Fibroblast of skin of scalp (primary cell): ENCODE results near the gene APOL3.
A peak's percentile ranks its signal among the peaks of the same experiment; 100 is the strongest.
"Not testable (repeated sequence)": the region's sequence is repeated elsewhere in the genome, so short reads cannot be mapped to it uniquely, and the experiment has no call there.

Experiments
- DNase-seq: peaks from one replicate; pipeline ENCODE4 v3.0.0-alpha.2; 2013

The APOL3 gene

GRCh38 chr22:36156515-36157419 lies 3.8 kb downstream of the APOL3 start:
- DNase-seq: peak; percentile 71

- DNase-seq: no peak
Observed at GRCh38 chr22:36156119-36156514, 4.4 kb downstream of the APOL3 start.

DNA sequence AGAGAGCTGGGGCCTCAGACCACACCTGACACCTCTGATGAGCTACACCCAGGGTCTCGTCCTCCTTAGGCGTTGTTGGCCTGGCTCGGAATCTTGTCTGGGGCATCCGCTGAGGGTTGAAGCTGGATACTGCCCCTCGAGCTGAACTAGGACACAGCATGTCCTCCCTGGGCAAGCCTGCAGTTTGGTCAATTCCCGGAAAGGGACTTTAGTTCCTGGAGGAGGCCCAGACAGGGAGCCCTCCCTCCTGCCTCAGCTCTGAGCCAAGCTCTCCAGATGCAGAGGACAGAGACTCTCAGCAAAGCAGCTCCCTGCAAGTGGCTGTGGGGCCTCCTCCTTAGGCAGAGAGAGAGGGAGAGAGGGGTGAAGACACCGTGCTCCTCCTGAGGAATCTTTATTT lies 4.9 kb downstream of the APOL3 start:
- DNase-seq: no peak

GRCh38 chr22:36154423-36154945 lies 6.1 kb downstream of the APOL3 start:
- no peak for DNase-seq

- no peak for DNase-seq
Observed at GRCh38 chr22:36153501-36154422, 6.8 kb downstream of the APOL3 start.

GRCh38 chr22:36152821-36153220 lies 7.7 kb downstream of the APOL3 start:
- not testable (repeated sequence) for DNase-seq

DNA sequence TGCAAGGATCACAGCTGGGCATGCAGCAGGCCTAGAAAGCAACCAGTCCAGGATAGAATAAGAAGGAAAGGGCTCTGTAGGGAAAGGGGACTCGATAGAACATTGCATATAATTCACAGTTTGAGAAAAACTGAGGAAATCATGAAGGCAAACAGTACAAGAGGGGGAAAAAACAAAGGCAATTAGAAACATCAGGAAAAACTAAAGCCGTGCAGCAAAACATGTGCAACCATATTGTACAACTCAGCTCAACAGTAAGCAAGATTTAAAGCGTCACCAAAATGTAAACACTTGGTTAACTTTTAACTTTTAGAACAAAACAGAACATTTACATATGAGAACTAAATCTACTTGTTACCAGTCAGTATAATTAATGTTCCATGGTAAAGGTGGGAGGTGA lies 8.5 kb downstream of the APOL3 start:
- DNase-seq: no peak

- no peak for DNase-seq
Observed at GRCh38 chr22:36151006-36151595, 9.5 kb downstream of the APOL3 start.

DNA sequence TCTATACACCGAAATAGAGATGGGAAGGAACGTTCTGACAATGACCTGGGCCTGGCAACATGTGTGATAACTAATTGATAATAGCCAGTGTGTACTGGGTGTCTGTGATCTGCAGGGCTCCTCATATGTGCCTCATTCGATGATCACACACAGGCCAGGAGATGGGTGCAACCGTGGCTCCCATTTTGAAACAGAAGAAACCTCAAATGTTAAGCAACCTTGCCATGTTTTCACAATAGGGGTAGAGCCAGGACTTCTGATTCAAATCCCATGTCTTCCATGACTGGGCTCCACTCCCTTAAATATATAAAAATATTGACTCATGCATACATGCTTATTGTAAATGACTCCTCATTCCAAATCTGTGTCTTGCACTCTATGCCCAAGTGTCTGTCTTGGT lies 11.1 kb downstream of the APOL3 start:
- DNase-seq: no peak

DNA sequence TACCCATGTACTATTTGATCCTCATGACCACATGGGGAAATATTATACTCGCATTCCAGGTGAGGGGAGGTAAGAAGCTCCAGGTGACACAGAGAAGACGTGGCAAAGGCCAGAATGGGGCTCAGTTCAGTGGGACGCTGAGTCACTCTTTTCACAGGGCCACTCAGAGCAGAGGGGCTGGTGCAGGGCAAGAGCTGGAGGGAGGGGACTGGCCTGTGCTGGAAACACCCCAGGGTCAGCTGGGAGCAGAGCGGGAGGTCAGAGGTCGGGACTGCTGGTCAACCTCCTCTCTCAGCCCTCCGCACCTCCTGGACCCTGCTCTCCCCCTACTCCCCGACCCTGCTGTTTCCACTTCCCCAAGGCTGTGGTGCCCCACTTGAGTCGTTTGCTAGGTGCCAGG lies 12.1 kb downstream of the APOL3 start:
- DNase-seq: no peak

- DNase-seq: no peak
Observed at GRCh38 chr22:36147196-36147791, 13.3 kb downstream of the APOL3 start.

DNA sequence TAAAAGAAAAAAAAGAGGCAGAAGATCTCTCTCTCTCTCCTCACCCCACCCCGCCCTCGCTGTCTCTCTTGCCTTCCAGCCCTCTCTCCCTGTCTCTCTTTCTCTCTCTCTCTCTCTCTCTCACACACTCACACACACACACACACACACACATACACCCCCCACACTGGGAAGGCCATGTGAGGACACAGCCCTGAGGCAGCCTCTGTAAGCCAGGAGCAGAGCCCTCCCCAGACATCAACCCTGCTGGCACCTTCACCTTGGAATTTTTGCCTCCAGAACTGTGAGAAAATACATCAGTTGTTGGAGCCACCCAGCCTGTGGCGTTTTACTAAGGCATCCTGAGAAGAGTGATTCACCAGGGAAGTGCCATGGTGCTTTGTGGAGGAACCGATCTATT lies 14.7 kb downstream of the APOL3 start:
- no peak for DNase-seq

GRCh38 chr22:36144886-36145541 lies 15.5 kb downstream of the APOL3 start:
- peak; percentile 79 for DNase-seq

GRCh38 chr22:36143956-36144355 lies 16.6 kb downstream of the APOL3 start:
- DNase-seq: no peak

DNA sequence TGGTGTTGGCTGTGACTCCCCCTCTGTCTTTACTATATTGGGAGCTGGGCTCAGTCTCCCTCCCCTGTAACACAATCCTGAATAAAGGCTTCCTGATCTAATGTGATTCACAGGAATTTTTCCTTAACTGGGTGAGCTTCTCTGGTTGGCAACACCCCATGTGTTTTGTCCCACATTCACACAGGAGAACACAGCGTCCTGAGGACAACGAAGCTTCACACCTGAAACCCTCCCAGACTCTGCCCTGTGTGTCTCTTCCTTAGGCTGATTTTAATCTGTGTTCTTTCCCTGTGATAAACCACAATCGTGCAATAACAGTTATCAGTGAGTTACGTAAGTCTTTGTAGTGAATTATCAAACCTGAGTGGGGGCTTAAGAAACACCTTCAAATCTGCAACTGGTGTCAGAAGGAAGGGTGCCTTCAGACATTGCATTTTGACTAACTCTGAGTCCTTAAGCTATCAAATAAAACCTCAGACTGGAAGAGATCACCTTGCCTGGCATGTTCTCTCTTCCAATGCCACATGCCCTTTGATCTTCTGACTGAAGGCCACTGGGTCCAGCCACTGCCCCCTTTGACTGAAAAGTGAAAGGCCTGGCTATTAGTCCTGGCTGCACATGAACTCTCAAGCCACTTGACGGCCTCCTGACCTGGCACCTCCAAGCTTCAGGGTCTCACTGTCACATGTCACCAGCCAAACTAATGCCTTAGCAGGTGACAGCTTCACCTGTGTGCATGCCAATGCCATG lies 17.3 kb downstream of the APOL3 start:
- DNase-seq: no peak

GRCh38 chr22:36141481-36141880 lies 19.1 kb downstream of the APOL3 start:
- DNase-seq: no peak

GRCh38 chr22:36138709-36139108 lies 21.8 kb downstream of the APOL3 start:
- DNase-seq: not testable (repeated sequence)

- peak; percentile 37 for DNase-seq
Observed at GRCh38 chr22:36136988-36137387, 23.6 kb downstream of the APOL3 start.

- DNase-seq: peak; percentile 44
Observed at GRCh38 chr22:36136475-36136874, 24.1 kb downstream of the APOL3 start.

DNA sequence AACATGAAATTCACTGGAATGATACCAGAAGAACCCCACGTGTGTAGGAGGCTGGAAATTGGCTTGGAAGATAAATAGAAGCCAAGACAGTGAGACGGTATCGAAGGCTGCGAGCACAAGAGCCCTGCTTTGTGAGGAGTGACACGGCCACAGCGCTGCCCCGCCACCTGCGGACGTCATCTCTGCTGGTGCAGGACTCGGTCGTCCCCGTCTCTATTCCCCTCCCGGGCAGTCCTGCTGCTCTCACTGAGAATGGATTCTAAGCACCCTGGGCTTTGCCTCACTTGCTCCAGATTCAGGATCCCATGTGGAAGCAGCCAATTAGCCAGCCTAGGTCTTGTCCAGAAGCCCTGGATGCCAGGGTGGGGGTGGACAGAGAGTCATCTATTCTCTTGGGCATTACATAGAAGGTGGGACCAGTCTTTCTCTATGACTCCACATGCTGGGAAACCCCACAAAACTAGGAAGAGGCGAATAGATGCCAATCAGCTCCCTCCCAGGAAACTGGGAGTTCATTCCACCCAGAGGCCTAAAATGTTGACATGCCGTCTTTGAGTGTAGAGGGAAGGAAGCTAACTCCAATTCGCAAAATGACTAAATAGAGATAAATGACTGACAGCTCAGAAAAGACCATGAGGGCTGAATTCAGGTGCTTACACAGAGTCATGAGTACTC lies 25.1 kb downstream of the APOL3 start:
- no peak for DNase-seq
